ENCODE measurements around the gene OR4K13. TPM values are rescaled to one million over a fixed set of nuclear protein-coding genes. Genes with fewer than 3 reads are reported as not detected.

Gene OR4K13, protein sequence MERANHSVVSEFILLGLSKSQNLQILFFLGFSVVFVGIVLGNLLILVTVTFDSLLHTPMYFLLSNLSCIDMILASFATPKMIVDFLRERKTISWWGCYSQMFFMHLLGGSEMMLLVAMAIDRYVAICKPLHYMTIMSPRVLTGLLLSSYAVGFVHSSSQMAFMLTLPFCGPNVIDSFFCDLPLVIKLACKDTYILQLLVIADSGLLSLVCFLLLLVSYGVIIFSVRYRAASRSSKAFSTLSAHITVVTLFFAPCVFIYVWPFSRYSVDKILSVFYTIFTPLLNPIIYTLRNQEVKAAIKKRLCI
- not detected in 5 replicates for total RNA-seq (2022; extraction: Qiagen RNA extraction)

GRCh38 chr14:20035938-20036337 is at the start of gene OR4K13:
Gene OR4K13 (minus strand): TSS chr14:20036038. CDS start chr14:20034758, 1,280 bp downstream.

GRCh38 chr14:20059745-20060144 is 23.9 kb upstream of the OR4K13 start, which contains the start of gene OR4L1:
Gene OR4L1 (plus strand): TSS chr14:20060045. CDS start chr14:20060045, 0 bp downstream.

GRCh38 chr14:20019257-20019865 is 16.5 kb downstream of the OR4K13 start, which contains the start of gene OR4K14:
Gene OR4K14 (minus strand): TSS chr14:20019307. CDS start chr14:20015193, 4,114 bp downstream.

GRCh38 chr14:20001863-20002262 is 34.0 kb downstream of the OR4K13 start, which contains the start of gene OR4Q2:
Gene OR4Q2 (plus strand): TSS chr14:20002163.

Other genes starting within 250 kb of the OR4K13 start
- gene OR4N2, start 232.3 kb downstream of the OR4K13 start, total RNA-seq (2022; extraction: Qiagen RNA extraction), result not detected in 5 replicates
- not detected in 5 replicates for gene OR4K2, start 160.9 kb downstream of the OR4K13 start, total RNA-seq (2022; extraction: Qiagen RNA extraction)
- not detected in 5 replicates for gene OR4K5, start 115.4 kb downstream of the OR4K13 start, total RNA-seq (2022; extraction: Qiagen RNA extraction)
- gene OR4K1, start 105.1 kb downstream of the OR4K13 start, total RNA-seq (2022; extraction: Qiagen RNA extraction), result not detected in 5 replicates
- gene OR4K15, start 60.4 kb downstream of the OR4K13 start, total RNA-seq (2022; extraction: Qiagen RNA extraction), result not detected in 5 replicates
- not detected in 5 replicates for gene OR4Q2, start 33.9 kb downstream of the OR4K13 start, total RNA-seq (2022; extraction: Qiagen RNA extraction)
- gene OR4K14, start 16.7 kb downstream of the OR4K13 start, total RNA-seq (2022; extraction: Qiagen RNA extraction), result not detected in 5 replicates
- gene OR4L1, start 24.0 kb upstream of the OR4K13 start, total RNA-seq (2022; extraction: Qiagen RNA extraction), result not detected in 5 replicates
- not detected in 5 replicates for gene OR4K17, start 74.7 kb upstream of the OR4K13 start, total RNA-seq (2022; extraction: Qiagen RNA extraction)
- not detected in 5 replicates for gene OR4N5, start 102.8 kb upstream of the OR4K13 start, total RNA-seq (2022; extraction: Qiagen RNA extraction)
- gene OR11G2, start 154.9 kb upstream of the OR4K13 start, total RNA-seq (2022; extraction: Qiagen RNA extraction), result not detected in 5 replicates
- gene OR11H6, start 187.7 kb upstream of the OR4K13 start, total RNA-seq (2022; extraction: Qiagen RNA extraction), result not detected in 5 replicates
- gene OR11H7, start 192.9 kb upstream of the OR4K13 start, total RNA-seq (2022; extraction: Qiagen RNA extraction), result not detected in 5 replicates
- not detected in 5 replicates for gene OR11H4, start 203.2 kb upstream of the OR4K13 start, total RNA-seq (2022; extraction: Qiagen RNA extraction)

All from A549 treated with Hydrocortisone at 1 μM for 4 hours (cell line).